ENCODE data around the gene KPNB1.

Gene KPNB1

DNA sequence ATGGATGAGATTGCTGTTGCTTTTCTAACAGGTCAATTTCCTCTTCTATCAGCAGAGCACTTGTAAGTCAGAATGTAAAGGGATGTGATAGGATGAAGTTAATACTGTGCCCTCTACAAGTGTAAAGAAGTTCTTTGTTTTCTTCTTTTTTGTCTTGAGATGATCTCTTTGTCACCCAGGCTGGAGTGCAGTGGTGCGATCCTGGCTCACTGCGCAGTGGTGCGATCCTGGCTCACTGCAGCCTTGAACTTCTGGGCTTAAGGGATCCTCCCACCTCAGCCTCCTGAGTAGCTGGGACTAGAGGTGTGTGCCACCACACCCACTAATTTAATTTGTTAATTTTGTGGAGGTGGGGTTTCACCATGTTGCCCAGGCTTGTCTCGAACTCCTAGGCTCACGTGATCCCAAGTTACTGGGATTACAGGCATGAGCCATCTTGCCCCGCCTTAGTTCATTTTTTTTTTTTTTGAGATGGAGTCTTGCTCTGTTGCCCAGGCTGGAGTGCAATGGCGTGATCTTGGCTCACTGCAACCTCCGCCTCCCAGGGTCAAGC is 21.6 kb upstream of the KPNB1 start:
- TF ChIP-seq CTCF (IDR thresholded peaks at IDR 0.05; ENCODE audit: low read length, missing control alignments): no peak
- no peak overlapping the region for H3K4me3 ChIP-seq (replicated peaks; ENCODE audit: low read depth, low read length)
- DNase-seq (ENCODE audit: low read depth): no peak

GRCh38 chr17:47629826-47630225 is 19.9 kb upstream of the KPNB1 start:
- no peak overlapping the region for H3K4me3 ChIP-seq (replicated peaks; ENCODE audit: low read depth, low read length)
- TF ChIP-seq CTCF (IDR thresholded peaks at IDR 0.05; ENCODE audit: low read length, missing control alignments): no peak
- DNase-seq (ENCODE audit: low read depth): no peak

DNA sequence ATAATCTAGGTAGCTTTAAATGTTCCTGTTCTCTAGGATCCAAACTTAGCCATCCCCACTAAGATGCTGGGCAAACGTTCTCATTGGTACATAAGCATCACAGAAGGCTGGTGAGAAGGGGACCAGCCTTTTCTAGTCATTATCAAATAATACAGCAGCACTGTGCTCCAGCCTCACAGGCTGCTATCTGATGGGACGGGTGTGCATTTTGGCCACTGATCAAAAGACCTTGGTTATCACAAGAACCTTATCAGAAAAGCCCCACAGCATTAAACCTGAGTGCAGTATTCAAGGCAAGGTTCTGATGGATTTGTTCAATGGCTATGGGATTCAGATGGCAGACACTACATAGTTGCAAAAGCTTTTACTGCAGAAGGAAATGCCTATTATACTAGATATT is 19.1 kb upstream of the KPNB1 start:
- TF ChIP-seq CTCF (IDR thresholded peaks at IDR 0.05; ENCODE audit: low read length, missing control alignments): no peak
- H3K4me3 ChIP-seq (replicated peaks; ENCODE audit: low read depth, low read length): no peak overlapping the region
- no peak for DNase-seq (ENCODE audit: low read depth)

- no peak for TF ChIP-seq CTCF (IDR thresholded peaks at IDR 0.05; ENCODE audit: low read length, missing control alignments)
Measured at GRCh38 chr17:47632991-47633390, 16.7 kb upstream of the KPNB1 start.

GRCh38 chr17:47633996-47634395 is 15.7 kb upstream of the KPNB1 start:
- TF ChIP-seq CTCF (IDR thresholded peaks at IDR 0.05; ENCODE audit: low read length, missing control alignments): no peak
- H3K4me3 ChIP-seq (replicated peaks; ENCODE audit: low read depth, low read length): no peak overlapping the region
- DNase-seq (ENCODE audit: low read depth): no peak

More at GRCh38 chr17:47632991-47633390, 16.7 kb upstream of the KPNB1 start:
- H3K4me3 ChIP-seq (replicated peaks; ENCODE audit: low read depth, low read length): no peak overlapping the region
- no peak for DNase-seq (ENCODE audit: low read depth)

GRCh38 chr17:47634870-47635269 is 14.8 kb upstream of the KPNB1 start:
- no peak for DNase-seq (ENCODE audit: low read depth)
- TF ChIP-seq CTCF (IDR thresholded peaks at IDR 0.05; ENCODE audit: low read length, missing control alignments): no peak
- no peak overlapping the region for H3K4me3 ChIP-seq (replicated peaks; ENCODE audit: low read depth, low read length)

DNA sequence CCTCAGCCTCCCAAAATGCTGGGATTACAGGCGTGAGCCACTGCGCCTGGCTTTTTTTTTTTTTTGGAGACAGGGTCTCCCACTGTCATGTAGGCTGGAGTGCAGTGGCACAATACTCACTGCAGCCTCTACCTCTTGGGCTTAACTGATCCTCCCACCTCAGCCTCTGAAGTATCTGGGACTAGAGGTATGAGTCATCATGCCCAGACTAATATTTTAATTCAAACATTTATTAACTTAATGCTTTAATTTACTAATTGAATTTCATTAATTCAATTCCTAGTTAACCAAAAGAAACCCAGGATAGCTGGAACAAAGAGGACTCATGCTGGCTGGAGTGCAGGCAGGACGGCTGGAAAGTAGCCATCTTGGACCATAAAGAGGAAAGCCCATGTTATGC is 14.0 kb upstream of the KPNB1 start:
- TF ChIP-seq CTCF (IDR thresholded peaks at IDR 0.05; ENCODE audit: low read length, missing control alignments): no peak
- no peak for DNase-seq (ENCODE audit: low read depth)
- H3K4me3 ChIP-seq (replicated peaks; ENCODE audit: low read depth, low read length): no peak overlapping the region

Measured in fibroblast of pulmonary artery (primary cell).